Ovary (tissue), 9 donors: Measurements from ENCODE around the gene DPYSL5. TPM values are rescaled to one million over a fixed set of nuclear protein-coding genes. Genes with fewer than 3 reads are reported as not detected.

Source experiments
- DNase-seq, 5 donors: peaks; one replicate each; pipeline ENCODE4 v3.0.0-alpha.2; 2019 to 2020
- H3K27ac ChIP-seq, 2 donors: fragments of 200-600 bp; one replicate each; pipeline versions ENCODE4 v1.5.1 to v1.8.0; 2019 to 2022
- H3K27me3 ChIP-seq: fragments of 200-600 bp; one replicate; pipeline ENCODE4 v1.8.0; 2022
- H3K36me3 ChIP-seq: fragments of 200-600 bp; sonication (generic); one replicate; pipeline ENCODE4 v1.5.1; 2019
- H3K4me1 ChIP-seq: one replicate; pipeline ENCODE4 v1.8.1; 2013; ENCODE audit warnings: mild to moderate bottlenecking, moderate library complexity; ENCODE audit not compliant: insufficient read depth
- H3K4me3 ChIP-seq: fragments of 200-600 bp; sonication (generic); one replicate; pipeline ENCODE4 v1.5.1; 2017
- H3K9me3 ChIP-seq, 2 donors: fragments of 200-600 bp in 1 of 2; sonication (generic) in 1 of 2; one replicate each; pipeline versions ENCODE4 v1.5.1 to v1.8.1; 2013 to 2019; ENCODE audit warnings: mild to moderate bottlenecking in 1 of 2, moderate library complexity in 1 of 2
- CTCF ChIP-seq, 3 donors: fragments of 450-650 bp in 2 of 3; fragments of 200-600 bp in 1 of 3; IDR thresholded peaks; one replicate each; pipeline versions ENCODE4 v1.5.1 to v1.8.0; 2016 to 2022; ENCODE audit warnings: antibody characterized with exemption in 3 of 3, mild to moderate bottlenecking in 1 of 3
- EP300 ChIP-seq: sonication (generic); formaldehyde crosslinking; IDR thresholded peaks from one replicate; pipeline ENCODE4 v1.6.1; 2017; ENCODE audit warnings: antibody characterized with exemption
- POLR2A ChIP-seq: fragments of 450-650 bp; IDR thresholded peaks from one replicate; pipeline ENCODE4 v1.6.1; 2017; ENCODE audit warnings: antibody characterized with exemption, mild to moderate bottlenecking, moderate library complexity
- WGBS, 3 donors: extraction: QIAGEN DNeasy Blood & Tissue Kit in 1 of 3; methylation state at CpG; one replicate each; pipeline versions ENCODE4 v1.1.5 to v1.1.7; 2013 to 2017; 5-methylcytosine and 5-hydroxymethylcytosine counted together
- intact Hi-C, 4 donors: fragments of 100-400 bp; cut with DNase I; formaldehyde crosslinking; loops; one replicate each; pipeline versions ENCODE4 v1.11.0 to v1.15.1; 2022 to 2023
- polyA plus RNA-seq, 2 donors: library from polyadenylated mRNA; stranded (reverse); fragments of 200-250 nt in 1 of 2; fragments of 350-450 nt in 1 of 2; fragmentation: Illumina TruSeq in 1 of 2; extraction: RNeasy Lipid Tissue Mini Kit (QIAGEN cat#74804) in 1 of 2; gene quantifications; one replicate each; pipeline ENCODE4 v1.2.3, GENCODE V29; 2013 to 2014
- total RNA-seq, 7 donors: library from RNA; depleted of rRNA in 2 of 7; stranded (reverse); fragments of >200 nt in 2 of 7; fragmentation: NEBNext Ultra II Directional in 3 of 7; extraction: Animal tissue kit (Norgen Biotek cat#: 25700) in 3 of 7; gene quantifications; one replicate each; pipeline versions ENCODE4 v1.1.0 to v1.2.4, GENCODE V29; 2016 to 2023
- donor health status: DM: no; HTN: no; CAD: no; lungs with moderate emphysema.
- donor health status: DM: no; HTN: no; CAD: no.
- donor health status: Bipolar disorder and iron deficiency.
- donor health status: DM: yes; HTN: yes; CAD: no.
- donor health status: DM: no; HTN: no; CAD: no.
- donor health status: DM: yes; HTN: yes; CAD: no.

Gene DPYSL5
- total and polyA plus RNA-seq, 9 donors: 0.05 to 0.78 (median 0.17) TPM; not detected in 3

- TF ChIP-seq EP300 (no peak), CTCF (IDR thresholded peaks at IDR 0.05) (no peak), POLR2A (no peak)
- 43 to 52% (median 52%) methylated on average over 3 of the region's 3 CpGs for WGBS, 3 donors
- H3K4me3 ChIP-seq: no peak overlapping the region
- no peaks in the 10 kb centered on the region for H3K27me3 ChIP-seq
- no peaks in the 10 kb centered on the region for H3K9me3 ChIP-seq
- no peak overlapping the region for H3K27ac ChIP-seq
- H3K36me3 ChIP-seq: no peaks in the 10 kb centered on the region
- no peak for DNase-seq
- no peaks in the 10 kb centered on the region for H3K4me1 ChIP-seq
- intact Hi-C loops: loop anchor here in 1 of 4 donors (10.0 kb wide), 1 partner anchor 327 kb away; the partner anchor contains the start of gene TRIM54
Observed at GRCh38 chr2:26957534-26957933, 109.6 kb downstream of the DPYSL5 start.

GRCh38 chr2:26959331-26959730, 111.4 kb downstream of the DPYSL5 start:
- 93 to 95% (median 93%) methylated on average over 2 of the region's 2 CpGs for WGBS, 3 donors
- Histone ChIP-seq H3K27me3 (no peaks in the 10 kb centered on the region), H3K4me3 (no peak overlapping the region), H3K27ac (no peak overlapping the region), H3K9me3 (no peaks in the 10 kb centered on the region), H3K36me3 (no peaks in the 10 kb centered on the region), H3K4me1 (no peaks in the 10 kb centered on the region)
- intact Hi-C loops: loop anchor here in 2 of 4 donors (1.0 to 10.0 kb wide), 2 partner anchors 8 to 325 kb away; partner anchors contain the start of gene TRIM54 (in 1 of the 2)
- DNase-seq: no peak
- TF ChIP-seq CTCF (IDR thresholded peaks at IDR 0.05) (no peak), EP300 (no peak), POLR2A (no peak)

GRCh38 chr2:26964446-26965130, 116.7 kb downstream of the DPYSL5 start:
- no peak for DNase-seq
- no peak overlapping the region for H3K27ac ChIP-seq
- H3K4me1 ChIP-seq: no peaks in the 10 kb centered on the region
- H3K27me3 ChIP-seq: no peaks in the 10 kb centered on the region
- intact Hi-C loops: loop anchor here in 2 of 4 donors (5.0 to 10.0 kb wide), 4 partner anchors 53 to 320 kb away; partner anchors contain the start of genes DNAJC5G (in 1 of the 2) and TRIM54 (in 1 of the 2)
- TF ChIP-seq EP300: no peak
- TF ChIP-seq POLR2A: no peak
- no peak for TF ChIP-seq CTCF (IDR thresholded peaks at IDR 0.05)
- no peaks in the 10 kb centered on the region for H3K9me3 ChIP-seq
- H3K4me3 ChIP-seq: no peak overlapping the region
- 55 to 90% (median 69%) methylated on average over 3 of the region's 3 CpGs for WGBS, 3 donors
- H3K36me3 ChIP-seq: no peaks in the 10 kb centered on the region

GRCh38 chr2:26968001-26968400, 120.1 kb downstream of the DPYSL5 start:
- Histone ChIP-seq H3K36me3 (no peaks in the 10 kb centered on the region), H3K27ac (no peak overlapping the region), H3K4me3 (no peak overlapping the region), H3K4me1 (peaks cover 4% of the 10 kb centered on the region), H3K9me3 (no peaks in the 10 kb centered on the region), H3K27me3 (no peaks in the 10 kb centered on the region)
- no peak for TF ChIP-seq EP300
- TF ChIP-seq POLR2A: no peak
- no peak for TF ChIP-seq CTCF (IDR thresholded peaks at IDR 0.05)
- WGBS, 3 donors: 64 to 81% (median 68%) methylated on average over 3 of the region's 3 CpGs
- intact Hi-C loops: loop anchor here in 2 of 4 donors (10.0 kb wide), 3 partner anchors 237 to 317 kb away; partner anchors contain the start of genes DNAJC5G (in 1 of the 2) and TRIM54 (in 1 of the 2)
- no peak for DNase-seq
